CD1c-positive myeloid dendritic cell (primary cell): ENCODE data around the gene HERPUD1.
A peak's percentile ranks its signal among the peaks of the same experiment; 100 is the strongest.
"Not testable (repeated sequence)": the region's sequence is repeated elsewhere in the genome, so short reads cannot be mapped to it uniquely, and the experiment has no call there.

Experiments
- DNase-seq: peaks from one replicate; pipeline ENCODE4 v3.0.0-alpha.2; 2016; ENCODE audit errors: extremely low spot score

HERPUD1 gene

GRCh38 chr16:56953006-56953405 lies 21.1 kb downstream of the HERPUD1 start:
- no peak for DNase-seq

GRCh38 chr16:56956076-56956475 lies 24.1 kb downstream of the HERPUD1 start:
- DNase-seq, result no peak

GRCh38 chr16:56956756-56957155 lies 24.8 kb downstream of the HERPUD1 start:
- DNase-seq, result no peak

- no peak for DNase-seq
Observed at GRCh38 chr16:56960681-56961281, 28.8 kb downstream of the HERPUD1 start.

GRCh38 chr16:56961386-56961785 lies 29.4 kb downstream of the HERPUD1 start:
- no peak for DNase-seq

GRCh38 chr16:56961851-56962281 lies 29.9 kb downstream of the HERPUD1 start, which contains the start of gene CETP:
Gene CETP (plus strand): TSS chr16:56961950. CDS start chr16:56961980, 30 bp downstream.
- DNase-seq, result no peak

GRCh38 chr16:56964243-56965148 lies 32.6 kb downstream of the HERPUD1 start:
- peak; percentile 95 for DNase-seq

GRCh38 chr16:56965149-56966092 lies 33.5 kb downstream of the HERPUD1 start:
- peak; percentile 38 for DNase-seq

GRCh38 chr16:56966093-56966475 lies 34.1 kb downstream of the HERPUD1 start:
- DNase-seq, result no peak

GRCh38 chr16:56967733-56968132 lies 35.8 kb downstream of the HERPUD1 start:
- no peak for DNase-seq

GRCh38 chr16:56969769-56970168 lies 37.8 kb downstream of the HERPUD1 start:
- no peak for DNase-seq

GRCh38 chr16:56970934-56971767 lies 39.2 kb downstream of the HERPUD1 start:
- DNase-seq, result no peak

GRCh38 chr16:56971768-56972043 lies 39.8 kb downstream of the HERPUD1 start:
- no peak for DNase-seq

- no peak for DNase-seq
Observed at GRCh38 chr16:56972403-56973293, 40.7 kb downstream of the HERPUD1 start.

GRCh38 chr16:56973294-56973689 lies 41.4 kb downstream of the HERPUD1 start:
- no peak for DNase-seq

GRCh38 chr16:56973899-56974298 lies 42.0 kb downstream of the HERPUD1 start:
- DNase-seq, result not testable (repeated sequence)

GRCh38 chr16:56974549-56975300 lies 42.8 kb downstream of the HERPUD1 start:
- peak; percentile 19 for DNase-seq

GRCh38 chr16:56975714-56976113 lies 43.8 kb downstream of the HERPUD1 start:
- DNase-seq, result no peak

GRCh38 chr16:56977216-56977615 lies 45.3 kb downstream of the HERPUD1 start:
- DNase-seq, result no peak
